ENCODE measurements around the gene KRTAP10-5.
"Not testable (repeated sequence)": the region's sequence is repeated elsewhere in the genome, so short reads cannot be mapped to it uniquely, and the experiment has no call there.

Gene KRTAP10-5

GRCh38 chr21:44580231-44580821 is at the start of gene KRTAP10-5:
Gene KRTAP10-5, minus strand, starts transcription at chr21:44580604. Its CDS starts 26 bp downstream, at chr21:44580578.
- DNase-seq (ENCODE audit: extremely low read depth, low read depth), result not testable (repeated sequence)

- no peak for TF ChIP-seq CTCF (IDR thresholded peaks at IDR 0.05; ENCODE audit: low read depth, low read length)
Observed at GRCh38 chr21:44628707-44629391, 48.4 kb upstream of the KRTAP10-5 start.

GRCh38 chr21:44627831-44628233 is 47.4 kb upstream of the KRTAP10-5 start:
- DNase-seq (ENCODE audit: extremely low read depth, low read depth), result not testable (repeated sequence)

More at GRCh38 chr21:44628707-44629391, 48.4 kb upstream of the KRTAP10-5 start:
- DNase-seq (ENCODE audit: extremely low read depth, low read depth), result no peak

GRCh38 chr21:44627181-44627822 is 46.9 kb upstream of the KRTAP10-5 start:
- DNase-seq (ENCODE audit: extremely low read depth, low read depth), result not testable (repeated sequence)

GRCh38 chr21:44626673-44627143 is 46.3 kb upstream of the KRTAP10-5 start, which contains the start of gene KRTAP10-9:
Gene KRTAP10-9, plus strand, starts transcription at chr21:44627093. Its CDS starts 79 bp downstream, at chr21:44627172.
- no peak for DNase-seq (ENCODE audit: extremely low read depth, low read depth)
- TF ChIP-seq CTCF (IDR thresholded peaks at IDR 0.05; ENCODE audit: low read depth, low read length), result no peak

- DNase-seq (ENCODE audit: extremely low read depth, low read depth), result no peak
- no peak for TF ChIP-seq CTCF (IDR thresholded peaks at IDR 0.05; ENCODE audit: low read depth, low read length)
Observed at GRCh38 chr21:44626262-44626661, 45.9 kb upstream of the KRTAP10-5 start.

- DNase-seq (ENCODE audit: extremely low read depth, low read depth), result no peak
- no peak for TF ChIP-seq CTCF (IDR thresholded peaks at IDR 0.05; ENCODE audit: low read depth, low read length)
Observed at GRCh38 chr21:44625756-44626155, 45.4 kb upstream of the KRTAP10-5 start.

- no peak for DNase-seq (ENCODE audit: extremely low read depth, low read depth)
- no peak for TF ChIP-seq CTCF (IDR thresholded peaks at IDR 0.05; ENCODE audit: low read depth, low read length)
Observed at GRCh38 chr21:44623575-44623974, 43.2 kb upstream of the KRTAP10-5 start.

Measured in AG09319 (cell line).